HCEC 1CT (cell line): ENCODE results near the gene DENND2A.
"Not testable (repeated sequence)": the region's sequence is repeated elsewhere in the genome, so short reads cannot be mapped to it uniquely, and the experiment has no call there.

Experiments used
- DNase-seq: peaks from one replicate; pipeline ENCODE4 v3.0.0-alpha.2; 2017

Gene DENND2A

DNA sequence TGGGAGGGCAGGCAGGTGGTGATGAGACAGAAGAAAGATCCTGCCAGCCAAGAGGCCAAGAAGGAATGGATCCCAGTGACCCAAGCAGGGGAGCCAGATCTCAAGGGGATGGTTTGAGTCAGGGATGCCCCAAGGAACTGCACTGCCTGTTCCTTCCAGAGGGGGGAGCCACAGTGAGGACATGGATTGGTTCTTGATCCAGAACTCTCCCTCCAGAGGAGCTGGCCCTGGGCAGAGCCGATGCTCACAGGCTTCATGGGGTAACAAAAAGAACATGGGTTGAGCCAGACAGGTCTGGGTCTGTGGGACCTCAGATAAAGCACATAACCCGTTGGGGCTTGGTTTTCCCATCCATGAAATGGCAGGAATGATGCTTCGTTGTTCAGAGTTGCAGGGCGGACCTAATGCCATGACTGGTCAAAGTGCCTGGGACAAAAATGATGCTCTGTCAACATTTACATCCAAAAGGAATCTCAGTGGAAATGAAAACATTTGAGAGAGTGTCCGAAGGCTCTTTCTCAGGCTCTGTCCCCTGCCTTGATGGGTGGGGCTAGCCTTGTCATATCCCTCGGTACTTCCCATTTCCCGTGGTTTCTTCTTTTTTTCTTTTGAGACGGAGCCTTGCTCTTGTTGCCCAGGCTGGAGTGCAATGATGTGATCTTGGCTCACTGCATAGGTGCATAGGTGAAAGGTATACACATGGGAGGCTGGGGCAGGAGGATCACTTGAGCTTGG is 4.7 kb upstream of the DENND2A start:
- DNase-seq: no peak

- DNase-seq: not testable (repeated sequence)
Observed at GRCh38 chr7:140644761-140645160, 4.1 kb upstream of the DENND2A start.

DNA sequence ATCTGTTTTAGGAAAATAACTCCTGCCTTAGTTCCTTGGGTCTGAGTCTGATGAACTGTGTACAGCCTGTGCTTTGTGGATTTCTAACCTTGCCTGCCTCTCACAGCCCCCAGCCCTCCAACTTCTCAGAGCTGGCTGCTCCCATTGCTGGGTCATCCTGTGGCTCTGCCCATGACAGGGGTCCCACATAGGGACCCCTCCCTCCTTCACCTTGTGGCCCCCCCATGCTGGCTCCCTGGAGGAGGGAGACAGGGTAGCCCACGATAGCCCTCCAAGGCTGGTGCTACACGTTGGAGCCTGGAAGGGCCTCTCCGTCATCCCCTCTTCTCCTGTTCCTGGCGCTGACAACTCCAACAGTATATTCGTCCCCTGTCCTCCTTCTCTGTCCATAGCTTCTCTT is 2.8 kb upstream of the DENND2A start:
- DNase-seq: no peak

- DNase-seq: no peak
Observed at GRCh38 chr7:140641524-140642195, 1.0 kb upstream of the DENND2A start.

DNA sequence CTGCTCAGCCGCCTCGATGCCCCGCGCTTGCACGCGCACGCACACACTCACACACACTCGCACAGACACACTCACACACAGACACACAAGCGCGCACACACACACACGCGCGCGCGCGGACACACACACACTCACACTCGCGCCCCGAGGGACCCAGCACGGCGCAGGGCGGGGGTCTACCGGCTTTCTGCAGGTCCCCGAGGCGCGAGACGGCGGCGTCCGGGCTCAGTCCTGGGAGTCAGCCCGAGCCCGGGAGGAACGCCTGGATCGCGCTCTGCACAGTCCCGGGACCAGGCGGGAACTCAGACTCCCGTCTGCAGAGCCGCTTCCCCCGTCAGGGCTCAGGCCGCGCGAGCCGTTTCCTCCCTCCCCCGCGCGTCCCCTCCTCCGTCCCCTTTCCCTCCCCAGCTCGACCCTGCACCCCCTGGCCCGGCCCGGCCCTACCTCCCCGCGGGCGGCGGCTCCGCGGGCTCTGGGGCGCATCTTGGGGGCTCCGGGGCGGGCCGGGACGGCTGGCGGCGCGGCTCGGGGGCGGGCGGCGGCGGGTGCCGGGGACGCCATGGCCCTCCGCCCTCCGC is 464 bp downstream of the DENND2A start:
- peak; percentile 31 for DNase-seq

- DNase-seq: no peak
Observed at GRCh38 chr7:140639366-140640053, 1.1 kb downstream of the DENND2A start.

DNA sequence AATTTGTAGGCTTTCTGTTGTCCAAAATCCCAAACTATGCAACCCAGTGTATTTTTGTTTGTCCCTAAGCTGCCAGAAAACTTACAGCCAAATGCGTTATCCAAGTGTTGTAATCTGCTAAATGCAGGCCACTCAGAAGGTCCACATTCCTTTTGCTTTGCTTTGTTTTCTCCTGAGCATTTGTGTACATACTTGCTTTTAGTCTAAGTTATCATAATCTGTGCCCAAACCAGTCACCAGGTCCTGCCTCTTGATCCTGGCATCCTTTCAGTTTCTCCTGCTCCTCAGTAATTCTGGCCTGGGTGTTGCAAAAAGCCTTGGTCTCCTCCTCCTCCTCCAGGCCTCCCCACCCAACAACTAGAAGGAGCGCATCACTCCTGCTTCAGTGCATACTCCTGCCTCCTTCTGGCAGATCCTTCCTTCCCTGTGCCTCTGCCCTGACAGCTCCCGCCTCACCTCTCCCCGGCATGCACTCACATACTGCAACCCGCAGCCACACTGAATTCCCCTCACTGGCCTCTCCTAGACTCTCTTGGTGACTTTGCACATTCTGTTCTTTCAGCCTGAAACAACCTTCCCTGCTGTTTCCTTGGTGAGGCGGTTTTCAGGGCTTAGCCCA is 2.3 kb downstream of the DENND2A start:
- no peak for DNase-seq

GRCh38 chr7:140637400-140637799 is 3.2 kb downstream of the DENND2A start:
- DNase-seq: no peak

DNA sequence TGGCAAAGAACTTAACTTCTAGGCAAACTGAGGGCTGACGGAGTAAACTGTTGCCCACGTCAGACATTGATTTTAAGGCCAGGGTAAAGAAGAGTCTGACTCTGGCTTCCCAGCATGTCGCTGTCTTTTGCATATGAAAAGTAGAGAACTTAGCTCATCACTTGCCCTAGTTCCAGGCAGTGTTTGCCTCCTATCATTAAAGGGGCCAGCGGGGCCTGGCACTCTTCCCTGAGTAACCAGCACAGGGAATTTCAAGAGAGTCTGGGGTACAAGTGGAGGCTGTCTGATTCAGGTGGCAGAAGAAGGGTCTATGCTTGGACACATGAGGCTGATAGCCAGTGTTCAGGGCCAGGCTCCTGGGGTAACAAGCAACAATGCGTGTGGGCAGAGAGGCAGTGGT is 4.8 kb downstream of the DENND2A start:
- DNase-seq: no peak

GRCh38 chr7:140635345-140635744 is 5.3 kb downstream of the DENND2A start:
- DNase-seq: no peak

- no peak for DNase-seq
Observed at GRCh38 chr7:140631602-140632001, 9.0 kb downstream of the DENND2A start.

DNA sequence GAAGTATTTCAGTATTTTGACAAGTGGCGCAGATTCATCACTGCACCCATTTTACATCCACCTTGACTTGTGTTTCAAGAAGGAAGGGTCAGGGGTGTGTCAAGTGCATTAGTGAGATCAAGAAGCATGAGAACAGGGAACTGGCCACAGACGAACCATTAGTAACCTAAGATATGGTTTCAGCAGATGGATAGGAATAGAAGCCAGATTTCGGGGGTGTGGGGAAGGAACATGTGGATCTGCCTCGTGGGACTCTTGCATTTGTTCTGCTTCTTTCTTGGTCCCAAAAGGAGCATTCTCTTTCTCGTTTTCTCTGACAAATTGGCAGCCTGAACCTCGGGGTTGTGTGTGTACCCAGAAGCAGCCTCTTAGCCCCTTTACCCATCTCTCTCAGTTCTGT is 9.6 kb downstream of the DENND2A start:
- DNase-seq: no peak

DNA sequence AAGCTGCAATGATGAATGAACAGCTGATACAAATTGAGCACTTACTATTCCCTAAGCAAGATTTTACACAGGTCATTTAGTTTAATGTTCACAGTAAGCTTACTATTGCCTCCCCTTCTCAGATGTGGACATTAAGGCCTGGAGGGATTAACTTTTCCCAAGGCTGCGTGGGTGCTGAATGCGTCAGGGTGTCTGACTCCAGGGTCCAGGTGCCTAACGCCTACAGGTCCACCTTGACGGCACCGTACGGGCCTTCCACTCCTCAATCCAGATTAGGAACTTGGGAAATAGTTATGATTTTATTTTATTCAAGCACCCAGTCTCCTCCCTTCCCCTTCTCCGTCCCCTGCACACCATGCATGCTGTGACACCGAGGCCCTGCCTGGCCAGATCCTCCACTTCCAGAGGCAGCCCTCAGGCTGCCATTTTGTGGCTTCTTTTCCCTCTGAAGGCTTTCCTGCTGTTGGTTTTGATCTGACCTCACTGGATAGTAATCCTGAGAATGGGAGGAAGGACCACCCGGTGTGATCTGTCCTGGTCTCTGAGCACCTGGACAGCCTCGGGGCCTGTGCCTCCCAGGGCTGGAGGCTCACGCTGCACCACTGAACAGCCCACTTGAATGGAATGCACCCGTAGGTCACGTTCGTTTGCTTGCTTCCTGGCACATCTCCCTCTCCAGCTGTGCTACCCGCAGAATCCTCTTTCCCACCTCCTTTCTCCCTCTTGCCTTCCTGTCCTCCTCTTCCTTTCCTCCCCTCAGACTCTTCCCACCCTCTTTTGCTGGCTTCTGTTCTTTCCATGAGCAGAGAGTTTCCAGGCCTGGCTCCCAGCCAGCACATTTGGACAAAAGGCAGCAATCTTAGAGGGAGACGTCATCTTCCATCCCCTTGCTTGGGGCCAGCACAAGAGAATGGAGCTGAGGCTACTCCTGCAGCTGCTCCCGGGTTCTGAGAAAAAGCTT is 14.4 kb downstream of the DENND2A start:
- peak; percentile 73 for DNase-seq

DNA sequence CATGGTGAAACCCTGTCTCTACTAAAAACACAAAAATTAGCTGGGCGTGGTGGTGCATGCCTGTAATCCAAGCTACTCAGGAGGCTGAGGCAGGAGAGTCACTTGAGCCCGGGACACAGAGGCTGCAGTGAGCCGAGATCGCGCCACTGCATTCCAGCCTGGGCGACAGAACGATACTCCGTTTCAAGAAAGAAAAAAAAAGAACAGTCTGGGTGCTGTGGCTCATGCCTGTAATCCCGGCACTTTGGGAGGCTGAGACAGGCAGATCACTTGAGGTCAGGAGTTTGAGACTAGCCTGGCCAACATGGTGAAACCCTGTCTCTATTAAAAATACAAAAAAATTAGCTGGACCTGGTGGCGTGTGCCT is 15.4 kb downstream of the DENND2A start:
- DNase-seq: not testable (repeated sequence)

DNA sequence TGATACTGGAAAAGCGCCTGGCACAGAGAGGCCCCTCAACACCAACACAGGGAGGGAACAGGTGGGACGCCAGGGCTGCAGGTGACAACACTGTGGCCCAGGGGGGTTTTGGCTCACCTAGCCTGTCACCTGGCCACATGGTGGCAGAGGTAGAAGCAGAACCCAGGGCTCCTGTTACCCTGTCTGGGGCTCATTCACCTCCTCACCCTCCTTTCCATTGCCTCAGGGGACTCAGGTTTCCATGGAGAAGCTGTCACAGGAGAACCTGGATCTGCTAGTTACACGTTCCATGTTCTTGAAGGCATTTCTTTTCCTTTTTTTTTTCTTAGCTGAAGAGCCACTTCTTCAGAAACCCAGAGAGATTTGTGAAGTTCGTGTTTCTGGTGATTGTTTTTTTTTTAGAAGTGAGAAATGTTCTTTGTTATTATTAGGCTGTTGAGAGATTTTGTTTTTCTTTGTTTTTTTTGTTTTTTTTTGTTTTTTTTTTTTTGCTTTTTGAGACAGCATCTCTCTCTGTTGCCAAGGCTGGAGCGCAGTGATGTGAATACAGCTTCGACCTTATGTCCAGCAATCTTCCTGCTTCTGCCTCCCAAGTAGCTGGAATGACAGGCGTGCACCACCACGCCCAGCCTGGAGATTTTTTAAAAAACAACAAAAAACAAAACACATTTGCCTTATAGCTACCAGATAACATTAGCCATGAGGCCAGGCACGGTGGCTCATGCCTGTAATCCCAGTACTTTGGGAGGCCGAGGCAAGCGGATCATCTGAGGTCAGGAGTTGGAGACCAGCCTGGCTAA is 16.0 kb downstream of the DENND2A start:
- no peak for DNase-seq

- DNase-seq: no peak
Observed at GRCh38 chr7:140623980-140624379, 16.6 kb downstream of the DENND2A start.

- DNase-seq: peak; percentile 57
Observed at GRCh38 chr7:140621401-140622021, 19.1 kb downstream of the DENND2A start.

DNA sequence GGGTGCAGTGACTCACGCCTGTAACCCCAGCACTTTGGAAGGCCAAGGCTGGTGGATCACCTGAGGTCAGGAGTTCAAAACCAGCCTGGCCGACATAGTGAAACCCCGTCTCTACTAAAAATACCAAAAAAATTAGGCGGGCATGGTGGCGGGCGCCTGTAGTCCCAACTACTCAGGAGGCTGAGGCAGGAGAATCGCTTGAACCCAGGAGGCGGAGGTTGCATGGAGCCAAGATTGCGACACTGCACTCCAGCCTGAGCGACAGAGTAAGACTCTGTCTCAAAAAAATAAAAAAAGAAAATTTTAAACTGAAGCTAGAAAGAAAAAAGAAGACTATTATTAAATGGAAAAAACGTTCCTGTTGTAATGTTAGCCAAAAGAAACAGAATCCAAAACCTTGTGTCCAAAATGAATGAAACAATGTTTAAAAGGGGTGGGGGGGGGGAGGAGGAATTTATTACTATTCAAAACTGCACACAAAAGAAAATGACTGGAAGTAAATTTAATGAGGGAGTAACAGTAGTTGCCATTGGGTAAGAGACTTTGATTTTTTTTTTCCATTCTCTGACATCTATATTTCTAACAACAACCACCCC is 20.6 kb downstream of the DENND2A start:
- DNase-seq: not testable (repeated sequence)

GRCh38 chr7:140619176-140619575 is 21.4 kb downstream of the DENND2A start:
- no peak for DNase-seq

DNA sequence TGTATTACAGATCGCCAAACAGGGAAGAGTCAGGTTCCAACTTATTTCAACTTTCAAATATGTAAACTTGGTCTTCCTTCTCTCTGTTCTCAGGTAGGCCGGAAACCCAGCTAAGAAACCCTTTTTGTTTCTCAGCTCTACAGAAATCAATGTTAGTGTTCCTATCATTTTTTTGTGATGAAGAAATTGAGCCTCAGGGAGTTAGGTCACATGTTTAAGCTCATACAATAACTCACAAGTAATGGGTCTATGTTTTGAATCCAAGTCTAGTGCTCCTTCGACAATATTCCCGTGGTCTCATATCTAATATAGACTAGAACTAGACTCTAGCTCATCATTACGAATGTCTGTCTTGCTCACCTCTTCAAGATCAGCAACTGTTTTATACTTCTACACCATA is 22.3 kb downstream of the DENND2A start:
- no peak for DNase-seq
